ENCODE results near the gene SNRNP40. TPM values are rescaled to one million over a fixed set of nuclear protein-coding genes. Genes with fewer than 3 reads are reported as not detected.

The SNRNP40 gene
- total RNA-seq, 2 experiments from 2014 or later: 48.4 to 53.7 TPM

GRCh38 chr1:31259746-31260145 is 36.8 kb downstream of the SNRNP40 start:
- no peaks in the 10 kb centered on the region for H3K27me3 Mint-ChIP-seq
- intact Hi-C loops (cut with DNase I, micrococcal nuclease): no loop called here
- H3K27ac Mint-ChIP-seq: no peak overlapping the region
- no peak overlapping the region for H3K27ac ChIP-seq (ENCODE audit: low read depth in 1 of 2, low read length in 2 of 2)
- TF ChIP-seq CTCF (IDR thresholded peaks at IDR 0.05): no peak
- no peaks in the 10 kb centered on the region for H3K27me3 ChIP-seq (ENCODE audit: control insufficient read depth in 1 of 2, insufficient read depth in 2 of 2, low read length in 2 of 2)
- peaks cover 68% of the 10 kb centered on the region for H3K36me3 Mint-ChIP-seq (ENCODE audit: low read depth)
- ATAC-seq (ENCODE audit: poor library complexity) (no peak), DNase-seq (no peak)
- H3K4me3 Mint-ChIP-seq: no peak overlapping the region
- H3K4me1 Mint-ChIP-seq (ENCODE audit: low read depth): no peaks in the 10 kb centered on the region
- H3K4me1 ChIP-seq (ENCODE audit: insufficient read depth, low read length): no peaks in the 10 kb centered on the region
- H3K4me3 ChIP-seq (ENCODE audit: low read length): no peak overlapping the region
- CTCF ChIA-PET: no interaction called here
- POLR2A ChIA-PET: no interaction called here
- no peaks in the 10 kb centered on the region for H3K9me3 Mint-ChIP-seq
- H3K9me3 ChIP-seq (ENCODE audit: control insufficient read depth in 1 of 2, insufficient read depth in 1 of 2, low read length in 2 of 2): no peaks in the 10 kb centered on the region
- peaks cover 49% of the 10 kb centered on the region for H3K36me3 ChIP-seq (ENCODE audit: insufficient read depth, low read length)

GRCh38 chr1:31258581-31258980 is 38.0 kb downstream of the SNRNP40 start:
- peaks cover 57% of the 10 kb centered on the region for H3K36me3 Mint-ChIP-seq (ENCODE audit: low read depth)
- no peak overlapping the region for H3K27ac Mint-ChIP-seq
- Histone ChIP-seq H3K27ac (ENCODE audit: low read depth in 1 of 2, low read length in 2 of 2) (no peak overlapping the region), H3K27me3 (ENCODE audit: control insufficient read depth in 1 of 2, insufficient read depth in 2 of 2, low read length in 2 of 2) (no peaks in the 10 kb centered on the region), H3K4me3 (ENCODE audit: low read length) (no peak overlapping the region), H3K9me3 (ENCODE audit: control insufficient read depth in 1 of 2, insufficient read depth in 1 of 2, low read length in 2 of 2) (no peaks in the 10 kb centered on the region), H3K4me1 (ENCODE audit: insufficient read depth, low read length) (no peaks in the 10 kb centered on the region), H3K36me3 (ENCODE audit: insufficient read depth, low read length) (peaks cover 40% of the 10 kb centered on the region)
- no peak overlapping the region for H3K4me3 Mint-ChIP-seq
- no peak for ATAC-seq (ENCODE audit: poor library complexity)
- H3K9me3 Mint-ChIP-seq: no peaks in the 10 kb centered on the region
- ChIA-PET POLR2A (no interaction called here), CTCF (no interaction called here)
- TF ChIP-seq CTCF (IDR thresholded peaks at IDR 0.05): no peak
- H3K27me3 Mint-ChIP-seq: no peaks in the 10 kb centered on the region
- H3K4me1 Mint-ChIP-seq (ENCODE audit: low read depth): no peaks in the 10 kb centered on the region
- intact Hi-C loops (cut with DNase I, micrococcal nuclease): no loop called here
- no peak for DNase-seq

DNA sequence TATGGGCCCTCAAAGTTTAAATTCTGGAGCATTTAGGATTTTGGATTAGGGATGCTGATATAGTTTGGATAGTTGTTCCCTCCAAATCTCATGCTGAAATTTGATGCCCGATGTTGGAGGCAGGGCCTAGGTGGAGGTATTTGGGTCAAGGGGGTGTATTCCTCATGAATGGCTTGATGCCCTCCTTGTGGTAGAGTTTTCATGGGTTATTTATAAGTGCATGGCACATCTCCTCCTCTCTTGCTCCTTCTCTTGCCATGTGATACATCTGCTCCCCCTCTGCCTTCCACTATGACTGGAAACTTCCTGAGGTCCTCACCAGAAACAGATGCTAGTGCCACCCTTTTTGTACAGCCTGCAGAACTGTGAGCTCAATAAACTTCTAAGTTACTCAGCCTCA is 39.4 kb downstream of the SNRNP40 start:
- ChIA-PET CTCF (no interaction called here), POLR2A (no interaction called here)
- DNase-seq (no peak), ATAC-seq (ENCODE audit: poor library complexity) (no peak)
- TF ChIP-seq CTCF (IDR thresholded peaks at IDR 0.05): no peak
- Histone ChIP-seq H3K36me3 (ENCODE audit: insufficient read depth, low read length) (peaks cover 37% of the 10 kb centered on the region), H3K9me3 (ENCODE audit: control insufficient read depth in 1 of 2, insufficient read depth in 1 of 2, low read length in 2 of 2) (no peaks in the 10 kb centered on the region), H3K27me3 (ENCODE audit: control insufficient read depth in 1 of 2, insufficient read depth in 2 of 2, low read length in 2 of 2) (no peaks in the 10 kb centered on the region), H3K4me3 (ENCODE audit: low read length) (no peak overlapping the region), H3K4me1 (ENCODE audit: insufficient read depth, low read length) (no peaks in the 10 kb centered on the region), H3K27ac (ENCODE audit: low read depth in 1 of 2, low read length in 2 of 2) (no peak overlapping the region)
- intact Hi-C loops (cut with DNase I, micrococcal nuclease): no loop called here
- Mint-ChIP-seq H3K27ac (no peak overlapping the region), H3K4me3 (no peak overlapping the region), H3K9me3 (no peaks in the 10 kb centered on the region), H3K27me3 (no peaks in the 10 kb centered on the region), H3K4me1 (ENCODE audit: low read depth) (no peaks in the 10 kb centered on the region), H3K36me3 (ENCODE audit: low read depth) (peaks cover 51% of the 10 kb centered on the region)

Data from CD4-positive, alpha-beta T cell (primary cell).